HepG2 (cell line): ENCODE measurements around the gene NHSL1. TPM values are rescaled to one million over a fixed set of nuclear protein-coding genes. Genes with fewer than 3 reads are reported as not detected.

Experiments
- CENPX ChIP-seq: sonication (generic); formaldehyde crosslinking; IDR thresholded peaks from 2 replicates; pipeline ENCODE4 v1.9.0; 2021; ENCODE audit warnings: mild to moderate bottlenecking, missing genetic modification reagents, moderate library complexity
- ELF1 ChIP-seq: sonication (generic); formaldehyde crosslinking; IDR thresholded peaks from 2 replicates; pipeline ENCODE4 v1.4.0; 2020; ENCODE audit warnings: missing genetic modification reagents
- FOXA3 ChIP-seq: IDR thresholded peaks from 2 replicates; pipeline ENCODE4 v1.6.1; 2016; ENCODE audit warnings: missing genetic modification reagents, missing compliant biosample characterization
- GABPB1 ChIP-seq: IDR thresholded peaks from 2 replicates; pipeline ENCODE4 v1.6.1; 2016; ENCODE audit warnings: mild to moderate bottlenecking, missing genetic modification reagents, moderate library complexity, missing compliant biosample characterization
- KDM3A ChIP-seq: IDR thresholded peaks from 2 replicates; pipeline ENCODE4 v1.6.1; 2018; ENCODE audit warnings: low read depth, missing compliant biosample characterization
- NR2F6 ChIP-seq, 2 experiments: IDR thresholded peaks; 2 replicates each; pipeline ENCODE4 v1.6.1; 2016; ENCODE audit warnings: antibody characterized with exemption in 1 of 2, mild to moderate bottlenecking in 1 of 2
- ZMYM2 ChIP-seq: sonication (generic); formaldehyde crosslinking; IDR thresholded peaks from 2 replicates; pipeline ENCODE4 v1.8.0; 2022; ENCODE audit warnings: mild to moderate bottlenecking, missing genetic modification reagents
- ZNF124 ChIP-seq: sonication (generic); formaldehyde crosslinking; IDR thresholded peaks from 2 replicates; pipeline ENCODE4 v1.4.0; 2020; ENCODE audit warnings: missing genetic modification reagents
- ZNF335 ChIP-seq: sonication (generic); formaldehyde crosslinking; IDR thresholded peaks from 2 replicates; pipeline ENCODE4 v1.4.0; 2020; ENCODE audit warnings: missing genetic modification reagents
- ZNF501 ChIP-seq: sonication (generic); formaldehyde crosslinking; IDR thresholded peaks from 2 replicates; pipeline ENCODE4 v1.5.1; 2020; ENCODE audit warnings: mild to moderate bottlenecking, moderate library complexity, missing genetic modification reagents
- ZNF552 ChIP-seq: sonication (generic); formaldehyde crosslinking; IDR thresholded peaks from 2 replicates; pipeline ENCODE4 v1.9.0; 2022; ENCODE audit warnings: missing genetic modification reagents, mild to moderate bottlenecking, borderline replicate concordance
- ZNF619 ChIP-seq: sonication (generic); formaldehyde crosslinking; IDR thresholded peaks from 2 replicates; pipeline ENCODE4 v1.4.0; 2020; ENCODE audit warnings: mild to moderate bottlenecking, missing genetic modification reagents
- polyA plus RNA-seq, 8 experiments: library from polyadenylated mRNA; depleted of rRNA in 3 of 8; stranded (reverse) in 7 of 8; unstranded in 1 of 8; fragments of >200 nt; fragmentation: Illumina TruSeq in 4 of 8; extraction: Trizol in 4 of 8; gene quantifications; 2 replicates each; pipeline versions ENCODE4 v1.2.1 to v1.2.3, GENCODE V29; 2011 to 2016; ENCODE audit warnings: low read depth in 4 of 8, missing spikeins in 1 of 8, mixed read lengths in 1 of 8; ENCODE audit not compliant: insufficient read depth in 1 of 8
- total RNA-seq, 5 experiments: library from RNA; depleted of rRNA; stranded (reverse); fragments of >200 nt; fragmentation: Illumina TruSeq; extraction: Trizol; gene quantifications; 2 replicates each; pipeline ENCODE4 v1.2.3, GENCODE V29; 2016; ENCODE audit warnings: low read depth in 1 of 5
- TF ChIP-seq, protein P1 (sequence below): IDR thresholded peaks from 2 replicates; pipeline ENCODE4 v1.6.1; 2012; ENCODE audit warnings: low read depth, low read length, improper control_type of control experiment
- TF ChIP-seq, protein P2 (sequence below): sonication (generic); formaldehyde crosslinking; IDR thresholded peaks from 2 replicates; pipeline ENCODE4 v1.5.1; 2020; ENCODE audit warnings: mild to moderate bottlenecking, missing genetic modification reagents
- TF ChIP-seq, protein P3 (sequence below): sonication (generic); formaldehyde crosslinking; IDR thresholded peaks from 2 replicates; pipeline ENCODE4 v1.5.1; 2020; ENCODE audit warnings: missing genetic modification reagents, mild to moderate bottlenecking, borderline replicate concordance
- TF ChIP-seq, protein P4 (sequence below): sonication (generic); formaldehyde crosslinking; IDR thresholded peaks from 2 replicates; pipeline ENCODE4 v1.4.0; 2020; ENCODE audit warnings: missing genetic modification reagents, borderline replicate concordance

Gene NHSL1
- total and polyA plus RNA-seq, 2 of the 13 experiments (the other 11 are each of a cell fraction or from before 2014, with no cell fraction given) = 24.9 to 53.6 TPM

DNA sequence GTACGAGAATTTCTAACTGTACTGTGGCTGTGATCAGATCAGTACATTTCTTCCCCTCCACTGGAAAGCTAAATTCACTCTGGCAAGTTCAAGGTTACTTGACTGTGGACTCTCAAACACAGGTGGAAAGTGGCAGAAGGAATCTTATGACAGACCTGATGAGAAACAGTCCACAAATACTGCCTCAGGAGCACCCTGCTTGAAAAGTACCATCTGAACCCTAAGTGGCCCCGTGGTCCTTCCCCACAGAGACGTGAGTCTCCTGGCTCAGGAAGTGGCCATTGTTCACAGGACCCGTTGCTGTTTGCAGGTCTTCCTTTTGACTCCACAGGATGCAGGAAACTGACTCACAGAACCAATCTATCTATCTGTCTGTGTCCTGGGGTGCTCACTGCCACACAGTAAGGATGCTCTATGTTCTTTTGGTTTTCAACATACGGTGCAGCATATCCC, 47.5 kb upstream of the NHSL1 start (continued):
- TF ChIP-seq, protein P1, sequence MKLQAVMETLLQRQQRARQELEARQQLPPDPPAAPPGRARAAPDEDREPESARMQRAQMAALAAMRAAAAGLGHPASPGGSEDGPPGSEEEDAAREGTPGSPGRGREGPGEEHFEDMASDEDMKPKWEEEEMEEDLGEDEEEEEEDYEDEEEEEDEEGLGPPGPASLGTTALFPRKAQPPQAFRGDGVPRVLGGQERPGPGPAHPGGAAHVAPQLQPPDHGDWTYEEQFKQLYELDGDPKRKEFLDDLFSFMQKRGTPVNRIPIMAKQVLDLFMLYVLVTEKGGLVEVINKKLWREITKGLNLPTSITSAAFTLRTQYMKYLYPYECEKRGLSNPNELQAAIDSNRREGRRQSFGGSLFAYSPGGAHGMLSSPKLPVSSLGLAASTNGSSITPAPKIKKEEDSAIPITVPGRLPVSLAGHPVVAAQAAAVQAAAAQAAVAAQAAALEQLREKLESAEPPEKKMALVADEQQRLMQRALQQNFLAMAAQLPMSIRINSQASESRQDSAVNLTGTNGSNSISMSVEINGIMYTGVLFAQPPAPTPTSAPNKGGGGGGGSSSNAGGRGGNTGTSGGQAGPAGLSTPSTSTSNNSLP = no peak
- TF ChIP-seq, protein P2, sequence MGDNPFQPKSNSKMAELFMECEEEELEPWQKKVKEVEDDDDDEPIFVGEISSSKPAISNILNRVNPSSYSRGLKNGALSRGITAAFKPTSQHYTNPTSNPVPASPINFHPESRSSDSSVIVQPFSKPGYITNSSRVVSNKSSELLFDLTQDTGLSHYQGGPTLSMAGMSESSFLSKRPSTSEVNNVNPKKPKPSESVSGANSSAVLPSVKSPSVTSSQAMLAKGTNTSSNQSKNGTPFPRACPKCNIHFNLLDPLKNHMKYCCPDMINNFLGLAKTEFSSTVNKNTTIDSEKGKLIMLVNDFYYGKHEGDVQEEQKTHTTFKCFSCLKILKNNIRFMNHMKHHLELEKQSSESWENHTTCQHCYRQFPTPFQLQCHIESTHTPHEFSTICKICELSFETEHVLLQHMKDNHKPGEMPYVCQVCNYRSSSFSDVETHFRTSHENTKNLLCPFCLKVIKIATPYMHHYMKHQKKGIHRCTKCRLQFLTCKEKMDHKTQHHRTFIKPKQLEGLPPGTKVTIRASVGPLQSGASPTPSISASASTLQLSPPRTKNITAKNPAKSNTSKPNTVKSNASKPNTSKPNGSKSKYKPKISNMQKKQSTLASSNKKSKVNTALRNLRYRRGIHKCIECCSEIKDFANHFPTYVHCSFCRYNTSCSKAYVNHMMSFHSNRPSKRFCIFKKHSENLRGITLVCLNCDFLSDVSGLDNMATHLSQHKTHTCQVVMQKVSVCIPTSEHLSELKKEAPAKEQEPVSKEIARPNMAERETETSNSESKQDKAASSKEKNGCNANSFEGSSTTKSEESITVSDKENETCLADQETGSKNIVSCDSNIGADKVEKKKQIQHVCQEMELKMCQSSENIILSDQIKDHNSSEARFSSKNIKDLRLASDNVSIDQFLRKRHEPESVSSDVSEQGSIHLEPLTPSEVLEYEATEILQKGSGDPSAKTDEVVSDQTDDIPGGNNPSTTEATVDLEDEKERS (CRISPR knock-in tag) = no peak
- TF ChIP-seq GABPB1 (CRISPR knock-in tag) = no peak
- TF ChIP-seq ZNF552 = no peak
- no peak for TF ChIP-seq KDM3A (CRISPR knock-in tag)
- TF ChIP-seq, protein P3, sequence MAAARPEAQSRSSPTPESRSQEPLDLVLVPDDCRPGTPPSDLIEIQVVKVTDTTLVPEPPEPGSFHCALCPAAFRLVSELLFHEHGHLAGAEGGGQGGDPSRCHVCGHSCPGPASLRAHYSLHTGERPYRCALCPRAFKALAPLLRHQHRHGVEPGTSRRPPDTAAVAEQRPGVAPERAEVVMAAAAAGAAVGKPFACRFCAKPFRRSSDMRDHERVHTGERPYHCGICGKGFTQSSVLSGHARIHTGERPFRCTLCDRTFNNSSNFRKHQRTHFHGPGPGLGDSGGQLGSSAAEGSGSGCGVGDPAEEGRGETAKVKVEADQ (CRISPR knock-in tag) = no peak
- 0 out of 2 replicates have a peak, but pooled peaks have one; percentile 35 for TF ChIP-seq ZMYM2 (CRISPR knock-in tag)
- TF ChIP-seq FOXA3 (CRISPR knock-in tag) = peak; percentile 16; the same call in 1 of the 2 replicates
- 0 out of 2 replicates have a peak, but pooled peaks have one; percentile 31 for TF ChIP-seq ELF1 (CRISPR knock-in tag)
- no peak for TF ChIP-seq ZNF124 (CRISPR knock-in tag)
- TF ChIP-seq NR2F6 (IDR thresholded peaks at IDR 0.05) = peak; percentile 23; the same call in 1 of the 2 replicates
- TF ChIP-seq NR2F6 (CRISPR knock-in tag; IDR thresholded peaks at IDR 0.05) = peak; percentile 16; the same call in 1 of the 2 replicates
- TF ChIP-seq, protein P4, sequence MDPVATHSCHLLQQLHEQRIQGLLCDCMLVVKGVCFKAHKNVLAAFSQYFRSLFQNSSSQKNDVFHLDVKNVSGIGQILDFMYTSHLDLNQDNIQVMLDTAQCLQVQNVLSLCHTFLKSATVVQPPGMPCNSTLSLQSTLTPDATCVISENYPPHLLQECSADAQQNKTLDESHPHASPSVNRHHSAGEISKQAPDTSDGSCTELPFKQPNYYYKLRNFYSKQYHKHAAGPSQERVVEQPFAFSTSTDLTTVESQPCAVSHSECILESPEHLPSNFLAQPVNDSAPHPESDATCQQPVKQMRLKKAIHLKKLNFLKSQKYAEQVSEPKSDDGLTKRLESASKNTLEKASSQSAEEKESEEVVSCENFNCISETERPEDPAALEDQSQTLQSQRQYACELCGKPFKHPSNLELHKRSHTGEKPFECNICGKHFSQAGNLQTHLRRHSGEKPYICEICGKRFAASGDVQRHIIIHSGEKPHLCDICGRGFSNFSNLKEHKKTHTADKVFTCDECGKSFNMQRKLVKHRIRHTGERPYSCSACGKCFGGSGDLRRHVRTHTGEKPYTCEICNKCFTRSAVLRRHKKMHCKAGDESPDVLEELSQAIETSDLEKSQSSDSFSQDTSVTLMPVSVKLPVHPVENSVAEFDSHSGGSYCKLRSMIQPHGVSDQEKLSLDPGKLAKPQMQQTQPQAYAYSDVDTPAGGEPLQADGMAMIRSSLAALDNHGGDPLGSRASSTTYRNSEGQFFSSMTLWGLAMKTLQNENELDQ (CRISPR knock-in tag) = no peak
- no peak for TF ChIP-seq CENPX (CRISPR knock-in tag)
- TF ChIP-seq ZNF335 (CRISPR knock-in tag) = no peak
- no peak for TF ChIP-seq ZNF501 (CRISPR knock-in tag)
- no peak for TF ChIP-seq ZNF619 (CRISPR knock-in tag)
